ENCODE data around the gene SLC11A1. TPM values are rescaled to one million over a fixed set of nuclear protein-coding genes. Genes with fewer than 3 reads are reported as not detected.

The SLC11A1 gene
- total and polyA plus RNA-seq, 5 experiments from 2014 or later = 0.27 to 1.2 (median 0.73) TPM

GRCh38 chr2:218395826-218396687, 14.0 kb downstream of the SLC11A1 start:
- peak; percentile 91 to 99 (median 94) for DNase-seq
- Mint-ChIP-seq H3K9me3 (no peaks in the 10 kb centered on the region), H3K36me3 (peaks cover 0 to 2% (median 0%) of the 10 kb centered on the region in 3 donors), H3K4me1 (peaks cover 21 to 54% (median 44%) of the 10 kb centered on the region in 4 donors), H3K4me3 (peak overlapping the region; percentile 89 to 98 (median 94)), H3K27me3 (no peaks in the 10 kb centered on the region), H3K27ac (peak overlapping the region; percentile 96 to 100 (median 98))
- POLR2A ChIA-PET = interaction anchor here (0.6 to 4.2 kb wide), 21 partner anchors 10 to 853 kb away, joined by 3 to 69 read pairs (median 5); partner anchors contain the start of genes AAMP, ARPC2, PNKD and TMBIM1
- ATAC-seq = peak; percentile 55 to 70

- no peaks in the 10 kb centered on the region for H3K9me3 Mint-ChIP-seq
- H3K27ac Mint-ChIP-seq = peak overlapping the region; percentile 96 to 100 (median 98)
- H3K27me3 Mint-ChIP-seq = no peaks in the 10 kb centered on the region
- DNase-seq = peak in 9 of 10 donors; percentile 55 to 92 (median 81)
- POLR2A ChIA-PET = interaction anchor here (0.5 to 4.2 kb wide), 30 partner anchors 9 to 852 kb away, joined by 3 to 69 read pairs (median 4); partner anchors contain the start of genes AAMP, ARPC2, CATIP and PNKD
- H3K36me3 Mint-ChIP-seq = peaks cover 0 to 2% (median 0%) of the 10 kb centered on the region in 3 donors
- H3K4me3 Mint-ChIP-seq = peak overlapping the region; percentile 89 to 98 (median 94)
- H3K4me1 Mint-ChIP-seq = peaks cover 23 to 62% (median 52%) of the 10 kb centered on the region in 4 donors
- ATAC-seq = peak; percentile 24 to 36
Observed at GRCh38 chr2:218396688-218397462, 14.8 kb downstream of the SLC11A1 start.

GRCh38 chr2:218397463-218397819, 15.4 kb downstream of the SLC11A1 start:
- Mint-ChIP-seq H3K27me3 (no peaks in the 10 kb centered on the region), H3K4me1 (peaks cover 23 to 65% (median 56%) of the 10 kb centered on the region in 4 donors), H3K4me3 (peak overlapping the region; percentile 89 to 98 (median 94)), H3K9me3 (no peaks in the 10 kb centered on the region), H3K27ac (peak overlapping the region; percentile 96 to 100 (median 98)), H3K36me3 (peaks cover 0 to 5% (median 0%) of the 10 kb centered on the region in 3 donors)
- no peak for ATAC-seq
- POLR2A ChIA-PET = interaction anchor here (0.7 to 4.2 kb wide), 20 partner anchors 9 to 851 kb away, joined by 3 to 69 read pairs (median 5); partner anchors contain the start of genes AAMP, ARPC2, CATIP and PNKD
- DNase-seq = peak in 1 of 10 donors; percentile 31

- peak overlapping the region; percentile 89 to 98 (median 94) for H3K4me3 Mint-ChIP-seq
- H3K36me3 Mint-ChIP-seq = peaks cover 0 to 9% (median 0%) of the 10 kb centered on the region in 3 donors
- peak overlapping the region; percentile 96 to 100 (median 98) for H3K27ac Mint-ChIP-seq
- no peaks in the 10 kb centered on the region for H3K27me3 Mint-ChIP-seq
- H3K9me3 Mint-ChIP-seq = no peaks in the 10 kb centered on the region
- ATAC-seq = no peak
- POLR2A ChIA-PET = interaction anchor here (1.0 to 4.2 kb wide), 9 partner anchors 8 to 181 kb away, joined by 3 to 69 read pairs (median 30); partner anchors contain the start of genes AAMP, ARPC2, PNKD and TMBIM1
- H3K4me1 Mint-ChIP-seq = peaks cover 23 to 67% (median 57%) of the 10 kb centered on the region in 4 donors
- peak in 5 of 10 donors; percentile 40 to 72 (median 51) for DNase-seq
Observed at GRCh38 chr2:218397820-218398436, 15.9 kb downstream of the SLC11A1 start.

GRCh38 chr2:218398437-218399390, 16.6 kb downstream of the SLC11A1 start:
- Mint-ChIP-seq H3K27me3 (no peaks in the 10 kb centered on the region), H3K4me1 (peaks cover 23 to 74% (median 59%) of the 10 kb centered on the region in 4 donors), H3K36me3 (peaks cover 0 to 16% (median 3%) of the 10 kb centered on the region in 3 donors), H3K9me3 (no peaks in the 10 kb centered on the region), H3K4me3 (peak overlapping the region; percentile 89 to 98 (median 94)), H3K27ac (peak overlapping the region; percentile 96 to 100 (median 98))
- POLR2A ChIA-PET = interaction anchor here (0.9 to 4.2 kb wide), 7 partner anchors 7 to 128 kb away, joined by 3 to 69 read pairs (median 9); partner anchors contain the start of genes AAMP and PNKD
- peak; percentile 45 to 80 (median 63) for DNase-seq
- peak; percentile 10 to 12 for ATAC-seq

- Mint-ChIP-seq H3K27ac (peak within 1 kb of the TSS; percentile 82 to 98 (median 95)), H3K4me1 (peaks cover 21 to 74% (median 59%) of the 10 kb centered on the region in 4 donors), H3K9me3 (no peaks in the 10 kb centered on the region), H3K36me3 (peaks cover 0 to 24% (median 6%) of the 10 kb centered on the region in 3 donors), H3K4me3 (peak within 1 kb of the TSS; percentile 90 to 97 (median 94)), H3K27me3 (no peaks in the 10 kb centered on the region)
- POLR2A ChIA-PET = interaction anchor here (0.8 to 2.1 kb wide), 11 partner anchors 30 to 448 kb away, joined by 3 to 11 read pairs (median 3); partner anchors contain the start of genes AAMP, BCS1L, PNKD and TTLL4
- DNase-seq = peak; percentile 79 to 96 (median 90)
- ATAC-seq = peak; percentile 18 to 35
Observed at GRCh38 chr2:218399391-218400166, 17.5 kb downstream of the SLC11A1 start, which contains the start of gene CTDSP1. Gene CTDSP1, plus strand, starts transcription at chr2:218399868. Its CDS starts 223 bp downstream, at chr2:218400091.

GRCh38 chr2:218400167-218400929, 18.3 kb downstream of the SLC11A1 start:
- ATAC-seq (peak in 1 of 2 donors; percentile 6), DNase-seq (peak in 7 of 10 donors; percentile 39 to 69 (median 46))
- Mint-ChIP-seq H3K9me3 (no peaks in the 10 kb centered on the region), H3K4me1 (peaks cover 26 to 75% (median 60%) of the 10 kb centered on the region in 4 donors), H3K27ac (peak overlapping the region; percentile 31 to 97 (median 91)), H3K27me3 (no peaks in the 10 kb centered on the region), H3K36me3 (peaks cover 0 to 28% (median 6%) of the 10 kb centered on the region in 3 donors), H3K4me3 (peak overlapping the region; percentile 90 to 97 (median 94))
- POLR2A ChIA-PET = interaction anchor here (0.6 to 2.1 kb wide), 10 partner anchors 31 to 447 kb away, joined by 3 to 11 read pairs (median 4); partner anchors contain the start of genes AAMP, BCS1L, PNKD and TTLL4

GRCh38 chr2:218400930-218401881, 19.1 kb downstream of the SLC11A1 start:
- DNase-seq = no peak
- Mint-ChIP-seq H3K27ac (peak overlapping the region in 8 of 10 donors; percentile 37 to 97 (median 75)), H3K27me3 (no peaks in the 10 kb centered on the region), H3K4me1 (peaks cover 31 to 75% (median 62%) of the 10 kb centered on the region in 4 donors), H3K36me3 (peaks cover 0 to 28% (median 6%) of the 10 kb centered on the region in 3 donors), H3K9me3 (no peaks in the 10 kb centered on the region), H3K4me3 (peak overlapping the region; percentile 65 to 97 (median 74))
- POLR2A ChIA-PET = interaction anchor here (0.5 to 2.1 kb wide), 9 partner anchors 34 to 618 kb away, joined by 3 to 11 read pairs (median 3); partner anchors contain the start of genes AAMP, BCS1L, PNKD and ZNF142
- no peak for ATAC-seq
